SHP77 treated with DMSO at 0.1 percent for 48 hours (cell line): Measurements from ENCODE around the gene CAPN5.
A peak's percentile ranks its signal among the peaks of the same experiment; 100 is the strongest.
"Not testable (repeated sequence)": the region's sequence is repeated elsewhere in the genome, so short reads cannot be mapped to it uniquely, and the experiment has no call there.

Experiments
- DNase-seq: peaks from one replicate; lab custom pipeline; 2025; lab: John Stamatoyannopoulos, UW

Gene CAPN5

DNA sequence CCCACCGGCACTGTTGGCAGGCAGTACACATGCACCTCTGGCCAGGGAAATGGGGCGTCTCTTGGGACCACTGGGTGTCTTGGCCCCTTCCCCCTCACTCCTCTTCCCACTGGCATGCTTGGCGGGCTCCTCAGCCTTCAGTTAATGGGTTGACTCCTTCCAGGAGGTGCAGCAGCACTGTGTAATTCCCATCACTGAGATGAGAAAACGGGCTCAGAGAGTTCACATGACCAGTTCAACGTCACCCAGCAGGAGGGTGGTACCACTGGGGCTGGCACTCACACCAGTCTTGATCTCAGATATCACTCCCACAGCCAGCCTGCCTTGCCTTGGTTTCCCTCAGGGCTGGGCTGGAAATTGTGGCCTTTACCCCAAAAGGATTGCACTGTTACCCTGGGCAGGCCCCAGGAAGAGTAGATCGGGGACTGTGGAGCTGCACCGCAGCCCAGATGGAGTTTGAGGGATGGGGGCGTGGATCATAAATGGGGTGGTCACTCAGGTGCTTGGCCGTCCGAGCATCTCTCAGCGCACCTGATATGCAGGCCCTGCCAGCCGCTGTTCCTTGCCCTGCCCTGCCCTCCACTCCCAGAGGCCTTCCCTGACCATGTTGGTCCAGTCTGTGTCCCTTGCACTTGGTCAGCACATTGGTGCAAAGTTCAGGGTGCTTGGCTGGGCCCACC lies 16.9 kb downstream of the CAPN5 start:
- no peak for DNase-seq

GRCh38 chr11:77084581-77085191 lies 17.9 kb downstream of the CAPN5 start:
- DNase-seq, result no peak

DNA sequence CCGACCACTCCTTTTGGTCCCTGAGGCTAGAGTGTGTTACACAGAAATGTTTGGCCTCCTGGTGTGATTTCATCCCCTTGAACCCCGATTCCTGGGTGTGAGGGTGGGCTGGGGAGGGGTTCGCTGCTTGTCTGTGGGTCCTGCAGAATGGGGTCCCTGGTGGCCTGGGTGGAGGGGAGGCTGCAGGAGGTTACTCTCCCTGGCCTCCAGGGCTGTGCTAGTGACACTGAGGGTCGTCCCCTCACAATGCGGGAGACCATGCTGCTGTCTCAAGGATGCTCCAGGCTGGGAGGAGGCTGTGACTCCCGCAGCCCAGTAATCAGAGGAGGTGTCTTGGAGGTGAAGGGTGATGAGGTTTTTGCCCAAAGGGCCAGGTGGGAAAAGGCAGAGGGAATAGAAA lies 18.9 kb downstream of the CAPN5 start:
- no peak for DNase-seq

DNA sequence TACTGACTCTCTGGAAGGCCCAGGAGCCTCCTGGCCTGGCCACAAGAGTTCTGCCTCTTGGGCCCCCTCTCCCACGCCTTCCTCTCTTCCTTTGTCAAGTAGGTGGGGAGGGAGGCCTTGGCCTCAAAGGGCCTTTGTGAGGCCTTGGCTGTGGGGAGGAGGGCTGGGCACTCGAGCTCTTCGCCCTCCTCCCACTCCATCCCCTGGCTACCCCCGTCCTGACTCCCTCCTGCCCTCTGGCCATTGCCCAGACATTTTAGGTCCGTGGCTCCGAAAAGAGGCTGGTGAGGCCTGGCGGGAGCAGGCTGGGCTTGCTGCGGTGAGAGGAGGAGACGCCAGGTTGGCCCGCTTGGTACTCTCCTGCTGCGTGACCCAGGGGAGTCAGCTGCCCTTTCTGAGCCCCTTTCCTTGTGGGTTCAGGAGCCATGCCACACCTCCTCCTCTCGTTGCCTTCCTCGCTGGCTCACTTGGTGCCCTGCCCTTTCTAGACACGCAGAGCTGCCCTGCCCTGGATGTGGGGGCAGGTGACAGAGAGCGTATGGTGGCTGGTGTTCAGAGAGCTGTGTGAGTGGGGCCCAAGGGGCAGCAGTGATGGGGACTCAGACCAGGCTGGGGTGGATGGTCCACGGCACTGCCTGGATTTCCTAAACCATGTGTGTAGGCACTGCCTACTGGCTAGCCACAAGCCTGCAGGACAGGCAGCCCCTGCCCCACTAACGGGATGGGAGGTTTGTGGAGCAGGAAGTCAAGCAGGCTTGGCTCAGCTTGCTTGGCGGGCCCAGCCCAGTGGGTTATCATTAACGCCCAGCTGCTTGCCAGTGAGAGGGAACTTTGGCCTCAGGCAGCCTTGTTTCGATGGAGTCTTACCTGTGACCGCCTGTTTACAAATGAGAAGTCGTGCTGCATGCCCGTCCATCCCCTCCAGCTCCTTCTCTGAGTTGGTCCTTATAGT lies 20.0 kb downstream of the CAPN5 start:
- DNase-seq, result no peak

DNA sequence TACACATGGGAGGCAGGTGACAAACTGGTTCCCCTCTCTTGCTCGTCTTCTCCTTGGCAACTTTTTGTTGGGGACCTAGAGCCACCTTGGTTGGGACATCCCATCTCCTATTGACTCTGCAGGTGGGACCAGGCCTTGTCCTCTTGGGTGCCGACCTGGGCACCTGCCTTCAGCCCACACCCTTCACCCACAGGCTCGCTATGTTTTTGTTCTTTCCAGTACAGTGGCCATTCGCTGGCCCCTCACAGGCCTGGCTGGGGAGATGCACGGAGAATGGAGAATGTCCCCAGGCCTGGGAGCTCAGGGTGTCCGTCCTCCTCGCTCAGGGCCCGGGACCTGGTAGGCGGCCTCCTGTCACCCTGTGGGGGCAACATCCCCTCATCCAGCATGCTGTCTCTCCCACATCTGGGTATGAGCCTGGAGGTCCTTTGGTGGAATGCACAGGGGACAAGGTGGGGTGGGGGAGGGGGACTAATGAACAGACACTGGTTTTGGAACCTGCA lies 21.0 kb downstream of the CAPN5 start:
- DNase-seq, result no peak

GRCh38 chr11:77088236-77089003 lies 21.6 kb downstream of the CAPN5 start:
- no peak for DNase-seq

DNA sequence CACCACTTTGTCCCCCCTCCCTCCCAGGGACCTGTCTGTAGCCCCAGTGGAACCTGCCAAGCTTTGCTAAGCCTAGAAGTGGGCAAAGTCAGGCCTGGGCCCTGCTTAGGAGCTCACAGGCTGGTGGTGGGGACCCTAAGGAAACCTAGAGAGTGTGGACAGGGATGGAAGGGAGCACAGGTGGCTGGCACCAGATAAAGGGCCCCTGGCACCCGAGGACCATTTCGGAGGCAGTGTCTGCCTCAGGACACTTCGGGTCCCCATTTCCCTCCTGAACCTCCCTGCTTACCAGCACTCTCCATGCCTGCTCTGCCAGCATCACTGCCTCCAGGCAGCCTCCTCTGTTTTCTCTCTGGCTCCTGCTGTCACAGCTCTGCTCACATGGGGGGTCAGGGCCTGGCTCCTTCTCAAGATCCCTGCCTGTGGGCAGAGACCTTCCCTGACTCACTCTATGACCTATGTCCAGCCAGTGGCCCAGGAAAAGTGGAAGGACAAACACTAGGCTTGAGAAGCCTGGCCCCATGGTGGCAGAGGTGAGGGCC lies 22.3 kb downstream of the CAPN5 start:
- DNase-seq, result no peak

DNA sequence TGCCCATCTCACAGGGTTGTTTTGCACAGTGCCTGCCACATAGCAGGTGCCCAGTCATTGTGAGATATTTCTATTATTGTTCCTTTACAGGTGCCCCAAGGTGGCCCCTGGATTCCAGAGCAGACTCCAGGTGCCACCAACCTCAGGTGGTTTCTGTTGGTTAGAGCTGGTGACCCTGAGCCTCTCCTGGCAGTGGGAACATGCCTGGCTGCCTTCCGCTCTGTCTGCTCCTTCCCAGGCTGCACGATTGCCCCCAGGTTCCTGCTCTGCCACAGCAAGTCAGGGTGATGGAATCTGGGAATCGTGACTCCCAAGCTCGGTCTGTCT lies 23.2 kb downstream of the CAPN5 start:
- DNase-seq, result no peak

DNA sequence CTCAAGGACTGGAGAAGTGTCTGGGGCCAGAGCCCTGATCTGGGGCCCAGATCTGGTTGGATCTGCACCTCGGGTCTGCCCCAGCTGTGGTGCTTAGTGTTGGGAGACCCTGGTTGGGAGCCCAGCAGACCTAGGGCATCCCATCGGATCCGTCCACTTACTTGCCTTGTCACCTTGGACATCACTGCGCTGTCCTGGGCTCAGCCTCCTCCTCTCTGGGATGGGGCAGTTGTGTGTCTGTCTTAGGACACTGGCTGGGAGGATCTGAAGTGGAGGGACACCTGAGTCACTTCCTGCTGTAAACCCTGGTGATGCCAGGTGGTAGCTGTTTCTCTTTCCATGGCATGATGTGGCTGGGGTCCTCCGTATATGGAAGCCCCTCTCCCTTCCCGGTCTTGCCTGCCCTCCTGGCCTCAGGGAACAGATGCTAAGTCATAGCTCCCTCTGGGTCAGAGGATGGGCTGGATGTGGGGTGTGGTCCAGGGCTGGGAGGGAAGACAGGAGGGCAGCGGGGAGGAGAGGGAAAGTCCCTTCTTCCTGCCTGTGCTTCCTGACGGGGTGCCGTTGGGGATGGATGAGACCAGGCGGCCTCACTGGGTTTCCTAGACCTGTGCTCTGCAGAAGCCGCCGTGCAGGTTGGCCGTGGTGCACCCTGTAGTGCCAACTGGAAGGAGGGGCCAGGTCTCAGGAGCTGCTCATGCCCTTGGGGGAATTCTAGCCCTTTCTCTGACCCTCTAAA lies 23.8 kb downstream of the CAPN5 start:
- DNase-seq, result no peak

DNA sequence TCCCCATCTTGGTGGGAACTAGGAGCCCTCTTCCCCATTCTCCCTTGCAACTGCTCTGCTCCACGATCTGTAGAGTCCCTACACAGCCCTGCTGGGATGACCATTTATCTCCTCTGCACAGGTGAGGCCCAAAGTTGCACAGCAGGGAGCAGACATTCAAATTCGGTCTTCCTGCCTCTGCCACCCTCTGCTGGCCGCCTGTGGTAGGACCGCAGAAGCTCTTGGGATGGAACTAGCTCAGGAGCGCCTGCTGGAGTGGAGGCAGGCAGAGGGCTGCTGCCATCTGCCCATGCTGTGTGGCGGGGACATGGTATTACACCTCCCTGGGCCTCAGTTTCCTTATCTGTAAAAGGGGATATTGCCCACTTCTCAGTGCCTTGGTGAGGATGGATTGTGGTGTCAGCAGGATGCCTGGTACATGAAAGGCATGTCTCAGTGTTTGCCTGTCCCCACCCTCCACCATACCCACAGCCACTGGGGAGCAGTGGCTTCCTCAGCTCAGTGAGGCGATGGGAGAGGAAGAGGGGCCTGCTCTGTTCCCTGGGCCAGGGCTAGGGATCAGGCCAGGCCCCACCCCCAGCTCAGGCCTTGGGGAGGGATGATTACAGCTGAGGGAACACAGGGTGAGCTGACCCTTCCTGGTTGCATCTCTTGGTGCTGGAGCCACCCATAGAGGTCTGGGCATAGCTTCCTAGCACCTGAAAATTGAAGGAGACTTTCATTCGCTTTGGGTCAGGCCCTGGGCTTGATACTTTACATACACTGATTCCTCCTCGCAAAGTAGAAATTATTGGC lies 24.6 kb downstream of the CAPN5 start:
- DNase-seq, result peak; percentile 71

GRCh38 chr11:77092382-77092781 lies 25.6 kb downstream of the CAPN5 start:
- no peak for DNase-seq

DNA sequence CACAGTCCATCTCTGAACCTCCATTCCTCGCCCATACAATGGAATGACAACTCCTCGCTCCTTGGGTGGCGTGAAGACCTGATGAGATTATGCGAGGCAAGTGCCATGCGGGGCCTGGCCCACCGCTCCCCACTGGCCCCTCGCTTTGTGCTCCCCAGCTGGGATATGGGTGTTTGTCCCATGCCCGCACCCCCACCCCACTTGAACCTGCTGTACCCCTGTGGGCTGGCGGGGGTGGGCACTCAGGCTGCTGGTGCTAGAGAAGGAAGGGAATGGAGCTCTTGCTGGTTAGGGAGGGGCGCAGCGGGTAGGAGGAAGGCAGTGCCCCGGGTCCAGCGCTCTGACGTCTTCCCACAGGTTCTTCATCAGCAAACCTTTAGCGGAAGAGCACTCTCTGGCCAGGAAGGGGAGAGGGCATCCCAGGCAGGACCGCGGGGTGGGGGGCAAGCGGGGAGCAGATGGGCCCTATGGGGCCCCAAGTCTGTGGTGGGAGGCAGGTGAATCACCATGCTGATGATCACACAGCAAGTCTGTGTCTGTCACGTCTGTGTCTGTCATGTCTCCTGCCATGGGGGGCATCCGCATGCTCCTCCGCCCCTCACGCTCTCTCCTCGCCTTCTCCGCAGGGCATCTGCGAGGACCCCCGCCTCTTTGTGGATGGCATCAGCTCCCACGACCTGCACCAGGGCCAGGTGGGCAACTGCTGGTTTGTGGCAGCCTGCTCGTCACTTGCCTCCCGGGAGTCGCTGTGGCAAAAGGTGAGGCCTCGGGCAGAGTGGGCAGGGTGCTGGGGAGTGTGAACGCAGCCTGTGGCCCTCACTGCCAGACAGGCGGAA lies 26.5 kb downstream of the CAPN5 start:
- DNase-seq, result no peak

- DNase-seq, result no peak
Observed at GRCh38 chr11:77093987-77094840, 27.4 kb downstream of the CAPN5 start.

- no peak for DNase-seq
Observed at GRCh38 chr11:77094841-77095365, 28.1 kb downstream of the CAPN5 start.

- DNase-seq, result no peak
Observed at GRCh38 chr11:77095551-77096490, 29.1 kb downstream of the CAPN5 start.

DNA sequence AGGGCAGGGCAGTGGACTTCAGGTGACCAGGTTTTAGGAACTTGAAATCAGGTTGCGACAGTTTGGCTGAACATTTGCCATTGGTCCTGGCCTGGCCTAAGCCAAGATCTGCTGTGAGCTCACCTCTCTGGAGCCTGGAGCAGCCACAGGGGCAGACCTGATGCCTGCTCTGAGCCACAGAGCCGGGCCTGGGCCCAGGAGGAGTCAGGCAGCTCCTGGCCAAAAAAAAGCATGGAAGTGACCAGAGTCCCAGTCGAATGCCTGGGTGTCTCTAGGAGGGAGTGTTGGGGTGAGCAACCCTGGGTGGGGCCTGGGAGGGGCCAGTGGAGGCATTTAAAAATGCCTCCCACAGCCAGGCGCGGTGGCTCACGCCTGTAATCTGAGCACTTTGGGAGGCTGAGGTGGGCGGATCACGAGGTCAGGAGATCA lies 29.8 kb downstream of the CAPN5 start:
- no peak for DNase-seq

DNA sequence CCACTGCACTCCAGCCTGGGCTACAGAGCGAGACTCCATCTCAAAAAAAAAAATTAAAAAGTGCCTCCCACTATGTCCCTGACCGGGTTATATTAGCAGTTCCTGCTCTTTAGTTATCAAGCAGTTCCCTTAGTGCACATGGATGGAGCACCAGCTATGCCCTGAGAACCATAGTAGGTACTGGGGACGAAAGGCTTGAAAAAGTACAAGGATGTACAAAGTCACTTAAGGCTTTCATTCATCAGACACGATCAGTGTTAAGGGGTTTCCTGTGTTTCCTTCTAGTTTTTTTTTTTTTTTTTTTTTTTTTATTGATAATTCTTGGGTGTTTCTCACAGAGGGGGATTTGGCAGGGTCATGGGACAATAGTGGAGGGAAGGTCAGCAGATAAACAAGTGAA lies 30.4 kb downstream of the CAPN5 start:
- DNase-seq, result not testable (repeated sequence)
